ENCODE data around the gene OGFOD2.

- no peak for TF ChIP-seq CTCF (conservative IDR thresholded peaks at IDR 0.05 in 1 of 2, IDR thresholded peaks at IDR 0.05 in 1 of 2; ENCODE audit: extremely low read depth in 1 of 2, insufficient read depth in 1 of 2, low read depth in 1 of 2, low read length in 2 of 2)
- TF ChIP-seq EZH2 (IDR thresholded peaks at IDR 0.05; ENCODE audit: borderline replicate concordance, low read length), result no peak
Observed at GRCh38 chr12:122999196-122999946, 24.3 kb downstream of the OGFOD2 start.
